HG02571 (cell line): ENCODE results near the gene KCNK10.

Experiments used
- ATAC-seq: cut with Tn5 transposase; IDR thresholded peaks from one replicate; pipeline ENCODE4 v1.9.1; 2021; ENCODE audit warnings: mild to moderate bottlenecking, moderate library complexity; ENCODE audit not compliant: unreplicated experiment

The KCNK10 gene

DNA sequence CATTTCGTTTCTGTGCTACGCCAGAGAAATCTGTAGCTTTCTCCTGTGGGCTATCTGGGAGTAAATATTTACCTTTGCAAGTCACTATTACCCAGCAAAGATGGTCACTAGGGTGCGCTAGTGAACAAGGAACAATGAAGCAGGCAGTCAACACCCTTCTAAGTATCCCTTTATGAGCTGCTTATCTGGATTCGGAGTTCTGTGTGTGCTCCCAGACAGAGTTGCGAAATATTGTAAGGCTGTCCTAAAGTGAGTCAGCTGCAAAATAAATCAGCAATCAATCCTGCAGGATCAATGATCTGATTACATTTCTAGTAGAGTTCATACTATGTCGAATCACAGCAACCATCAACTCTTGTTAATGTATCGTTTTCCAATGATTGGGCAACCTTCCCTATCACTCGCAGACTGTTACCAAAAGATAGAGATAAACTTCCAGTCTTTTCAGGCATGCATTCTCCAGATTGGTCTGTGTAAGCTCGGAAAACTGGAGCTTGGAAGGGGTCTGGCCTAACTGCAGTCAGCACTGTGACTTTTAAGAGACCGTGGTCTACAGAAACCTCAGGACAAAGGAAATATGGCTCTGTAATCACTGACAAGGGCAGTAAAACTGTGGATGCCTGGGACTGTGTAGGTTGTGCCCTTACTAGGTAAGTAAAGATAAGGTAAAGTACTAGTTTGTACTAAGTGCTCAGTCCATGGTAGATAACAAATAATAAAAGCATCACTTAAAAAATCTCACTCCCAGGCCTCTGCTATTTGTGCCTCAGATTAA, 133.5 kb downstream of the KCNK10 start:
- peak; percentile 70 for ATAC-seq

DNA sequence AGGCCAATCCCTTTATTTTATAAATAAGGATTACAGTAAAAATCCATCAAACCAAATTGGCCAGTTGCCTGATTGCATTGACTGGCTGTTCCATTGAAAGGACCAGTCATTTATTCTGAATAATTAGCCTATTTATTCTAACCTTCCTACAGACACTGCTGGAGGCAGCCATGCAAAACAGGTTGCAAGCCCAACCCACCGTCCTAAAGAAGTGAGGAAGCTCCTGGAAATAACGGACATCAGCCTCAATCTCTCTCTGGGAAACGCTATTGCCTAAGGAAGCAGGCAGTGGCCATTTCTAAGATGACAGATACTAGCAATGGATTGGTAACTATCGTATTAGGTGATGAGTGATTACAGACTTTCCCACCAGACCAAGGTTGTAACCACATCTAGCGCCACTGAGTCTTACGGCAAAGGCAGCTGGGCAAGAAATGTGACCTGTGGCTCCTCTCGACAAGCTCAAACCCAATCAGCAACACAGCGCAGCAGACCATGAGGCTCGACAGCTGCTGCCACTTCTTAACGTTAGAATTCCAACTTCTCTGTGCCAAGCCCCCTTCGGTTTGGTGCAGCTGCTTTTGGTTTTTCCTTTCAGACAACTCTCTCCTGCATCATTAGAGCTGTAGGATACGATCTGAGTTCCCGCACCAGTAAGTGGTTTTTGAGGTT, 134.2 kb downstream of the KCNK10 start:
- ATAC-seq = peak; percentile 43

DNA sequence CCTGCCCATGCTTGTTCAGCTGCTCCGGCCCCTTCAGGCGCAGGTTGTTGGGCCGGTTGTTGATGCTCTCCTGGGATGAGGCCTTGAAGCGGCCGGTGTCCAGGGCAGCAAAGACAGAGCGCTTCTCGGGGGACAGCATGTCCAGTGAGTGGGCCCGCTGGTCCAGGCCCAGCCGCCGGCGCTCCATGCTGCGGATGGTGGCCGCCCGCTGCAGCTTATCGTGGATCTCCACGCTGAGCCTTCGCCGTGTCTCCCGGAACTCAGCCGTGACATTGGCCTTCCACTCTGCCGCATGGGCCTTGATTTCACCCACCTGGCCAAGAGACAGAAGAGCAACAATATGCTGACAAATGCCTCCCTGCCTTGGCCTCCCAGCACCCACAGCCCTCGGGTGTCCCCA, 137.2 kb downstream of the KCNK10 start:
- ATAC-seq = no peak

DNA sequence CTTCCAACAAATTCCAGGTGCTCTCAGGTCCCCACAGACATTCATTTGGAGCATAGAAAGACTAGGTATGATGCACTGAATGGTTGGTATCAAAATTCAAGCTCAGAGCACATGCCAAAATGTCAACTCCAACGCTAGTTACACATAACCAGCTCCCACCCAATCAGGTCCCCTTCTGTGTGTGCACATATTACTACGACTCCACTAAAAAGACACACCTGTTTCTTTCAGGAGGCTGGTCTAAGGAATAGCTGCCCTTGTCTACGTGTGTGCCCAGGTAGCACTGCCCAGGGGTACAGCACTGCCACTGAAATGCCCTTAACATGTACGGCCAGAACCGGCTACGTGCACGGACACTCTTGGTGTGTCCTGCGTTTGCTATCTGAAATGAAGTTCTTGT, 138.1 kb downstream of the KCNK10 start:
- ATAC-seq = no peak

DNA sequence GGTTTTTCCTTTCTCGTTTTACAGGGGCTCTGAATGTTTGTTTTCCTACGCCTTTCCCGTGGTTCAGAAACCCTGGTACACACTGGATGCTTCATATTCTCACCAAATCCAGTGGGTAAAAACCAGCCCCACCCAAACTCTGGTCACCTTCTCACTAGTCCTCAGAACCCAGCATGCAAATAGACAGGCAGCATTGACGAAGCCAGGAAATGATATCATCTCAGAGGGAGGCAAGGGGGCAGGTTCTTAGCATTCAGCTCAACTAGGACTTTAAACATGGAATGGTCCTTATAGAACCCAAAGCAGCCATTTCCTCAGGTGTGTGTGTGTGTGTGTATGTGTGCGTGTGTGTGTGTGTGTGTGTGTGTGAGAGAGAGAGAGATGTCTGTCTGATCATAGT, 142.0 kb downstream of the KCNK10 start:
- no peak for ATAC-seq

DNA sequence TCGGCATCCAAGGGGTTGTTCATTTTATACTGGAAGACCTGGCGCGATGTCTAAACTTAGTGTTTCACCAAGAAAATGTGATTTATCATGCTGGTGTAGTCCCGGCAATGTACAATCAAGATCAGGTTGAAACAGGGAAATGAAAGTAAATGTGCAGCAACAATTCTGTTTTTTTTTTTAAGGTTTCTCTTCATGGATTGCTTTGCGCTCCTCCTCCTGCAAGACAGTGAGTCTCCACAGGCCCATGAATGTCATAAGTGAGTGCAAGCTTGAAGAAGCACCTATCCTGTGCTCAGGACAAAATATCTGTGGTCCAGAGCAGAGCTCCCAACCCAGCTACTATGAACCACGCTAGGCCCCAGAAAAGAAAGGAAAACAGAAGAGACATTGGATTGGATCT, 143.4 kb downstream of the KCNK10 start:
- no peak for ATAC-seq

DNA sequence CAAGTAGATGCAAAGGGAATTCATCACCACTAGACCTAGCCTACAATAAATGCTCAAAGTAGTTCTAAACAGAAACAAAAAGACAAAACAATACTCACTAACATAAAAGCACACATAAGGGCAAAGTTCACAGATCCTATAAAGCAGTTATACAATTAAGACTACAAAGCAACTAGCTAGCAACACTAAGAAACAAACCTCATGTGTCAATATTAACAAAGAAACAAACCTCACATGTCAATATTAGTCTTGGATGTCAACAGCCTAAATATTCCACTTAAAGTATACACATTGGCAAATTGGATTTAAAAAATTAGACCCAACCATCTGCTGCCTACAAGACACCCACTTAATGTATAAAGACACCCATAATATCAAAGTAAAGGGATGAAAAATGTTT, 152.7 kb downstream of the KCNK10 start:
- ATAC-seq = no peak

DNA sequence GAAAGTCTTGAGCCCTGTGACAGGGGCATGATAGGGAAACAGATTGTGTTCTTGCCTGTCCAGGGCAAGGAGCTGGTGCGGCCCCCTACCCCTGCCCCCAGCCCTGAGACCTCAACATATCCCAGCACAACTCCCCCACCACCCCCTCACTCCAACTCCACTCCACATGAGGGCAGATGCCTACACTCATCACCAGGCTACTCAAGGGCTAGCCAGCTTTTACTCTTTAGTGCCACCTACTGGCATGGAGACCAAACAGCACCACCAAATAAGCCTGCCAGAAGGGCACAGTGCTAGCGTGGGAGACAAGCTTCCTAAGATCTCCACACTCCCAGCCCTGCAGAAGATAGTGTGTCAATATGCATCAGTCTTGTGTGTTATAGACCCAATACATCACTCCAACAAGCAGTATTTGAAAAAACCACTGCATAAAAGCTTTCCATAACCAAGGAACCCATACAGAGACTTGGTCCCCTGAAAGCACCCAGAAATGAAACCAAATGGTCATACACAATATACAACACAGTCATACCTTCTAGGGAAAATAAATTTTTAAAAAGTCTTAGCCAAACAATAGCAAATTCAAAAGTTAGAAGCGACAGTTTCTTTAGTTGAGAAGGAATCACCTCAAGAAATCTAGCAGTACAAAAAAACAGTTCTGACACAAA, 154.4 kb downstream of the KCNK10 start:
- peak; percentile 77 for ATAC-seq

DNA sequence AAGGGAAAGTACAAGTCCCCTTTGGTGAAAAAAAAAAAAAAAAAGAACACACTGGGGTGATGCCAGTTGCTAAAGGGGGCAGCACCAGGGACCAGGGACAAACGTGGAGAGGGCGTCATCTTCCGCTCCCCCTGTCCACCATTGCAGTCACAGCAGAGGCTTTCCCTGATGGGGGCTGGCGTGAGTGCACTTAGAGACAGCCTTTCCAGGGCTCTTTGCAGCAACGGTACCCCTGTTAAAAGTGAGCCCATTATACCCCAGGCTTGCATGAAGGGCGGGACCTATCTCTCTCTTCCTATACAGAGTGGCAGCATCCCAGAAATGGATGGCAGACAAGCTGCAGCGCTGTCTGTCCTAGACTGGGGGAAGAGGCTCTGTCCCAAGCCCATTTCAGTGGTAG, 155.0 kb downstream of the KCNK10 start:
- ATAC-seq = no peak

DNA sequence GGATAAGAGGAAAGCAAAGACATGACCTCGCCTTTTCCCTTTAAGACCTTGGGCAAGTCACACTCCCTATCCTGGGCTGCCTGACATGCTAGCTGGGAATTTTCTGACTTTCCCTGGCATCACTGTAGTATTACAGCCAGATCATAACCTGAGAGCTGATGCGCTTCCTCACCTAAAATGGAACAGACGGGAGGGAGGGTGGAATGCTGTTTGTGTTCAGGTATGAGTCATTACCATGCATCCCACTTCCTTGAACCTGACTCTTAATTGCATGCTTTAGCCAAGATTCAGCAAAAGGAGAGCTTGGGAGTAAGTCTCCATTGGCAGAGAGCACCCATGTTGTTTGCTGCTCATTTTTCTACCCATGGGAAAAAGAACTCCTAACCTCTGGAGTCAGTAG, 156.5 kb downstream of the KCNK10 start:
- ATAC-seq = no peak

DNA sequence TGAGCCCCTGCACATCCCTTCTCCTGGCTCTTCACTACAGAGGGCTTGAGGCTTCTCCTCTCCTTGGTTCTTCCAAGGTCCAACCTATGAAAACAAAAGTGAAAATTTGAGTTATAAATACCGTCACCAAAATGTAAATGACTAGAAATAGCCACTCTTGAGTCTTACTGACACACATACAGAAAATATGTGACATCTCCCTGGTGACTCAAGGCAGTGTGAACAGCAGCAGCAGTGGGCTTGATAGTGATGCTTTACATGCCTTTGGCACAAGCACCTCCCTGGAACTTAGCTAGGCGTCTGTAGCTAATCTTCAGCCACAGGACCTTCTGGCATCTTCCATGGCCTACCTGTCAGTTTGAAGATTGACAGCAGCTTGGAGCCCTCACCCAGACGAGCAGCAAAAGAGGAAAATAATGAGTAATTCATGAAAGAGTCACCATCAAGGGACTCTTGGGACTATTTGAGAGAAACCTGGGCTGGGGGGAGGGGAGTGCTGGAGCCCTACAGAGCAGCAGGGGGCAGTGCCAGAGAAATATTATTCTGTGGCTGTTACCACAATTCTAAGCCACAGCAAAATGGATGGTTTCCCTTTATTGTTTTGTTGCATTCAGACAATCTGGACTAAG, 158.0 kb downstream of the KCNK10 start:
- no peak for ATAC-seq

DNA sequence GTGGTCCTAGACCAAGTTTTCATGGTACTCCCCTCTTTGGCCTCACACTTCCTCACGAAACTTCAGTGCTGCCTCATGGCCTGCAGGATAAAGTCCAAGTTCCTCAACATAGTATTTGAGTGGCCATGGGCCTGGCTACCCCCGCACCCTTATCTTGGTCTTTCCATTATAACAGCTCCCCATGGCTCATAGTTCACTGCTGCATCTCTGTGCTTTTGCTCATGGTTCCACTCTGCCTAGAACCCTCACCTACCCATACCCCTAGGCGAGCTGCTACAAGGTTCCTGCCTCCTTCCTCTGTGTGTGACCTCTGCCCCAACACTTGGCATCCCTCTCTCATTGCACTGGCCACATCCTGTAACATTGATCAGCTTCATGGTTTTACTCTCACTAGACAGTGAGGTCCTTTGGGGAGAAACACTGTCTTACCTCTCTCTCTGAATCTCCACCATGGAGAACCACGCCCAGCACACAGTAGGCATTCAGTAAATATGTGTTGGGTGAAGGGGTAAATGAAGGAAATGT, 159.3 kb downstream of the KCNK10 start:
- no peak for ATAC-seq

DNA sequence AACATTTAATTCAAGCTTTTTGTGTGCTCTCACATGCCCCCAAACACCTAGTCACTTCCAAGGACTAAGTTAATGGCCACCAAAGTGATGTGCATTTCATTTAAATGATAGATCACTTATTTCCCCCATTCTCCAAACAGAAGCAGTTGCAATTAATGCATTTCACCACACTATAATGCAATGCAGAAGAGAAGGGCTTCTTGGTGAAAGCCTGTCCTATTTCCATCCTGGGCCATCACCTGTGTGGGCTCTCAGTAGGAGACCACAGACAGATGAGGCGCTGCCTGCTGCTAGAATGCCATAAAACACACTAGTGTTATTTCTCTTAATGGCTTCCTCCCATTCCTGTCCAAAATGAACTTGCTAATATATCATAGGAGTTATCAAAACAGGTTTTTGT, 166.9 kb downstream of the KCNK10 start:
- no peak for ATAC-seq

DNA sequence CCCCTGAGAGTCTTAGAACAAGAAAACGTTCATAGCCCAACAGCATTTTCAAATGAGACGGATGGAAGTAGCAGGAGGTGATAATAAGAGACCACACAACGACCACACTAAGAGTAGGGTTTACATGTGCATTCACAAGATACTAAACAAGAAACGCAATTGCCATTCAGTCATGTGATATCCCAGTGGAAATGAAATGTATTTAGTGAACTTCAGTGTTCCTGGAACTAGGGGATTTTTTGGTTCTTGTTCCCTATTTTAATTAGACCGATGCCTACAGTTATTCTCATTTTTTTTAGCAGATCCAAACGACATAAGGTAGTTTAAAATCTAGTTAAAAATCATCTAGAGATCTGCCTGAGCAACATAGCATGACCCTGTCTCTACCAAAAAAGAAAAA, 168.1 kb downstream of the KCNK10 start:
- no peak for ATAC-seq

DNA sequence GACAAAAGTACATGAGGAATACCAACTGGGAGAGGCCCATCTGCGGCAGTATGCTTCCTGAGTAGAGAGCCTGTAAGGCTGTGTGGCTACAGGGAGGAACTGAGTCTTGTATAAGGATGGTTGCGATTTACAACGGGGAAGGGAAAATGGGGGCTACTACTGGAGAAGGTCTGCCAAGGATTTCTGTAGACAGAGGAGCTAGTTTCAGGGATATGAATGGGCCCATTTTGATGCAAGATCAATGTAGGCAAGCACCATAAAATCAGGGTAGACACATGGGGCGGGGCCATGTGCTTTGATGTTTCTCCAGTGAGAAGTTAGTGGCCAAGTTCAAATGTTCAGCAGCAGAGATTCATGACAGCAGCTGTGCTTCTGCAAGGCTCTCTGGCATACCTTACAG, 168.7 kb downstream of the KCNK10 start:
- no peak for ATAC-seq

DNA sequence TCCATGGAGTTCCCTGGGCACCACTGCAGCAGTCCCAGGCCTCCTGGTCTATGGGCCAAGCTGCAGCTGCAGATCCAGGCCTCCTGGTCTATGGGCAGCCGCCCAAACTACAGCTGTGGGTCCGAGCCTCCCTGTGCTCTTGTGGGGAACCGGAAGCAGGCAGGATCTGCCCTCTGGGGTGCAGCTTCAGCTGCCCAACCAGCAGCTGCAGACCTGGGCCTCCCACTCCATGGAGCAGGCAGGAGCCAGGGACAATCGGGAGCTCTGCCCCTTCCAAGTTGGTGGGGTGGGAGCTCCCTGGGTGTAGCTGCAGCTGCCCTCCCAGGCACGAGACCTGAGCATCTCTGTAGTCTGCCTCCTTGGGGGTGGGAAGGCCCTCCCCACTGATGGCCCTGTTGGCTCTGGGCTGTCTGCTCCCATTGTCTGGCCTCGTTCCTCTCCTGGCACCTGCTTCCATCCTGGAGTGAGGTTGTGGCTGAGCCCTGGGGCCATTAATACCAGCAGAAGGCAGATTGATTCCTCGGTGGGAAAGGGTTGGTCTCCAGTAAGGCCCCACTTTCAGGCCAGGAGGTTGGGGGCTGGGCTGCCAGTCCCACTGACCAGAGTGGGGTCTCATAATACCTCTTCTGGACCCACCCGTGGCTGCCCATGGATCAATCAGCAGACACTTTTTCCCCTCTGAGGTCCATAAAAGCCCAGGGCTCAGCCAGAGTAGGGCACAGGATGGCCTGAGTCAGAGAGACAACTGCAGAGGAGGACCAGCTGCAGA, 176.0 kb downstream of the KCNK10 start:
- ATAC-seq = no peak

DNA sequence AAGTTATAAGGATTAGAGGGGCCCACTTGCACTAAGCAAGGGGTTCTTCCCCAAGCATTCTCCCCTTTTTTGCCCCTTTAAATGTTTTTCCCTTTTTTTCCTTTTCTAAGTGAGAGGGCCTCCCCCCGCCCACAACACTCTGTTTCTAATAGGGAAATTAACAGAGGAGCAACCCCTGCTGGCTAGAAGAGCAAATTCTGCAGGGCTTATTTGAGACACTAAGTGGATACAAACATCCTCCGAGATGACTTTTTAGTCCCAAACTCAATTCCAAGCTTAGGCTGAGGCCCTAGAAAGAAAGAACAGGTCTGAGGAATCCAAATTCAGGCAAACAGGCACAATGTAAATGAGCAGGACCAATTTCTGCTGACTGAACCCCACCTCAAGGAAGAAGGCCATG, 179.3 kb downstream of the KCNK10 start:
- ATAC-seq = no peak

DNA sequence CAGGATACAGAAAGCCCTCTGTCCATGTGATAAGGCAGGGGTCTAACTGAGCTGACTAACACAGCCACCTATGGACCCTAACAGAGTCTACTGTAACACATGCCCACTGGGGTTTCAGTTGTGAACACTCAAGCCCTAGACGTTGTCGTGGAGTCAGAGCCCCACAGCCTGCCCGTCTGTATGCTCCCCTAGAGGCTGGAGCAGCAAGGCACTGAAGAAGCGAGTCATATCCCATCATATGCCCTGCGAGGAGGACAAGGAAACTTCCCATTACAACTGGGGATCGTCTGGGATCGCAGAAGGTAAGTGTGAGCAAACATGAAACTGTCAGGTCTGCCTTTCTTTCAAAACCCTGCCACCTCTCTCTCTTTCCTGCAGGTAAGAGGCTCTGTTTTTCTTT, 180.1 kb downstream of the KCNK10 start:
- no peak for ATAC-seq

DNA sequence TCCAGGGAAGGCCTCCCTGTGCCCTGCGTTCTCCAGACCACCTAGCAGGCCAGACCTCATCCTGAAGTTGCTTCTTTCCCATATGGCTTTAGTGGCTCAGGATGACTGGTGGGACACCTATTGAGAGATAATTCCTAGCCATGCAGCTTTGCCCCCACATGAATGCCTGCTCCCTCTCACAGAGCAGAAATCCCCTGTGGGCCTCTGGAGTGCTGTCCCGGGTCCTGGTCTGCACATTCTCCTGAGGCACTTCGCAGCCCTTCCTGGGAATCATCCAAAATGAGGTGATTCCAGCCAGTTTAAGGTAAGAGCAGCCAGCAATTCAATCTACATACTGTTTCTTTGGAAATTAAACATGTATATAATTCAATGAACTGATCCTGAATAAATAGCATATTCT, 182.2 kb downstream of the KCNK10 start:
- ATAC-seq = no peak

DNA sequence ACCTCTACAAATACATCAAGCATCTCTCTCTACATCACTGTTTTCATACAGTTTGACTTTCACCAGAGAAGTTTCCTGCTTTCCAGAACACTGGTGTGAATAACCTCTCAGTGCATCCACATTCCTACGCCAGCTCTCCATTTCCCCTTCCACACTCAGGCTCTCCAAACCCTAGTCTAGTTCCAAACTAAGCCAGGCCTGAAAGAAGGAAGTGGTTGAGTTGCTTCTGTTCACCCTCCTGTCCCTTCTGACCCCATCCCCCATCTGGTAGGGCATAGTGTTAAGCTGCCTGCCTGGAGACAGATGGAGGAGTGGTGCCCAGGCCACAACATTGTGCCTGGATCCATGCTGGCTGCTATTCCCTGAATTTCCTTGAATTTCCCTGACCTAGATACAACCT, 185.7 kb downstream of the KCNK10 start:
- no peak for ATAC-seq
